Measurements from ENCODE around the gene PARD3B. TPM values are rescaled to one million over a fixed set of nuclear protein-coding genes. Genes with fewer than 3 reads are reported as not detected.

The PARD3B gene
- total RNA-seq, 1 experiment from 2014 or later: 7.6 TPM

DNA sequence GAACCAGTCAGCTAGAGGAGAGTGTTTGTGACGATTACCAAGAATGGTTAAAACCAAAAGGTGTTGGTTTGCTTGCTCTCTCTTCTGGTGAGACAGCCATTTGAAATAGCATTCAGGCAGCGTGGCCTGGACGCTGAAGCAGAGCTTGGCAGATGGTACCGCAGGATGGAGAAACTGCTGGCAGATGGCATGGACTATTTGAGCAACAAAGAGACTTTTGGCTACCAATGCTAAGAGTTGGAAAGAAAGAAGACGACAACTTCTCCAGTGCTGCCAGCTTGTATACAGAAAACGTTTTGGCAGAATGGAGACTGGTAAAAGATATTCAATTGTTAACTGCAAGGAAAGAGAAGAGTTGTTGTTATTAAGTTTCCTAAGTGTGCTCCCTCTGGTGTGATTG is 315.0 kb downstream of the PARD3B start:
- ChIA-PET POLR2A (ENCODE audit: unreplicated experiment) (no interaction called here), CTCF (no interaction called here)
- Histone ChIP-seq H3K27me3 (ENCODE audit: insufficient read depth, low read depth) (no peaks in the 10 kb centered on the region), H3F3A (ENCODE audit: insufficient read depth, low read depth) (no peaks in the 10 kb centered on the region), H3K79me2 (ENCODE audit: low read depth) (no peaks in the 10 kb centered on the region), H3K27ac (no peak overlapping the region), H3K9me2 (ENCODE audit: insufficient read depth) (no peaks in the 10 kb centered on the region), H3K36me3 (ENCODE audit: low read depth) (no peaks in the 10 kb centered on the region), H4K20me1 (ENCODE audit: insufficient read depth) (no peaks in the 10 kb centered on the region), H3K9me3 (ENCODE audit: insufficient read depth, low read depth) (no peaks in the 10 kb centered on the region), H3K4me3 (no peak overlapping the region), H3K4me1 (replicated peaks; ENCODE audit: insufficient read depth) (no peaks in the 10 kb centered on the region), H3K4me2 (no peak overlapping the region), H2AFZ (no peak overlapping the region)
- no peak for TF ChIP-seq EZH2 (IDR thresholded peaks at IDR 0.05; ENCODE audit: low read depth)
- TF ChIP-seq, protein P1, sequence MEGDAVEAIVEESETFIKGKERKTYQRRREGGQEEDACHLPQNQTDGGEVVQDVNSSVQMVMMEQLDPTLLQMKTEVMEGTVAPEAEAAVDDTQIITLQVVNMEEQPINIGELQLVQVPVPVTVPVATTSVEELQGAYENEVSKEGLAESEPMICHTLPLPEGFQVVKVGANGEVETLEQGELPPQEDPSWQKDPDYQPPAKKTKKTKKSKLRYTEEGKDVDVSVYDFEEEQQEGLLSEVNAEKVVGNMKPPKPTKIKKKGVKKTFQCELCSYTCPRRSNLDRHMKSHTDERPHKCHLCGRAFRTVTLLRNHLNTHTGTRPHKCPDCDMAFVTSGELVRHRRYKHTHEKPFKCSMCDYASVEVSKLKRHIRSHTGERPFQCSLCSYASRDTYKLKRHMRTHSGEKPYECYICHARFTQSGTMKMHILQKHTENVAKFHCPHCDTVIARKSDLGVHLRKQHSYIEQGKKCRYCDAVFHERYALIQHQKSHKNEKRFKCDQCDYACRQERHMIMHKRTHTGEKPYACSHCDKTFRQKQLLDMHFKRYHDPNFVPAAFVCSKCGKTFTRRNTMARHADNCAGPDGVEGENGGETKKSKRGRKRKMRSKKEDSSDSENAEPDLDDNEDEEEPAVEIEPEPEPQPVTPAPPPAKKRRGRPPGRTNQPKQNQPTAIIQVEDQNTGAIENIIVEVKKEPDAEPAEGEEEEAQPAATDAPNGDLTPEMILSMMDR (conservative IDR thresholded peaks at IDR 0.05): no peak
- BruUV-seq (replicated peaks): no TSS peak
- intact Hi-C loops (cut with micrococcal nuclease; ENCODE audit: unreplicated experiment): no loop called here
- DNase-seq: no peak

DNA sequence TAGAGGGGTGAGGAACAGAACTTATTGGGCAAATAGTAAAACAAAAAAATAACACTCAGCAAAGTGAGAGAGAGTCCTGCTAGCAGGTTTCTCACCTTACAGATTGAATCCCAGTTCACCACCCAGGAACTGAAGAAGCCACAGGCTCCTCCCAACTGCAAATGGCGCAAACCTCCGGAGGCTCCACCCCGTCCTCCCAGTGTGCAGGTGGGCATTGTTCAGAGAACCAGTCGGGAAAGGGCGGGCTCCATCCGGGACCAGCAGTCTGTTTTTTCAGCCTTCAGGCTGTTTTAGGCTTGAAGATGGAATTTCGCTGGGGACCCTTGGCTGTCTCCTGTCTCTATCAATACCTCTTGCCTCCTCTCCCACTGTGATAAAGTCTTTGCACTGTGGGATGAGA is 317.5 kb downstream of the PARD3B start:
- no peaks in the 10 kb centered on the region for H3F3A ChIP-seq (ENCODE audit: insufficient read depth, low read depth)
- CTCF ChIA-PET: no interaction called here
- no peaks in the 10 kb centered on the region for H4K20me1 ChIP-seq (ENCODE audit: insufficient read depth)
- no peaks in the 10 kb centered on the region for H3K79me2 ChIP-seq (ENCODE audit: low read depth)
- H3K27me3 ChIP-seq (ENCODE audit: insufficient read depth, low read depth): no peaks in the 10 kb centered on the region
- H3K27ac ChIP-seq: no peak overlapping the region
- no peak overlapping the region for H2AFZ ChIP-seq
- H3K9me3 ChIP-seq (ENCODE audit: insufficient read depth, low read depth): no peaks in the 10 kb centered on the region
- no TSS peak for BruUV-seq (replicated peaks)
- H3K9me2 ChIP-seq (ENCODE audit: insufficient read depth): no peaks in the 10 kb centered on the region
- no peak overlapping the region for H3K4me3 ChIP-seq
- H3K4me2 ChIP-seq: no peak overlapping the region
- intact Hi-C loops (cut with micrococcal nuclease; ENCODE audit: unreplicated experiment): no loop called here
- TF ChIP-seq, protein P1 (conservative IDR thresholded peaks at IDR 0.05): no peak
- no peak for TF ChIP-seq EZH2 (IDR thresholded peaks at IDR 0.05; ENCODE audit: low read depth)
- no peaks in the 10 kb centered on the region for H3K36me3 ChIP-seq (ENCODE audit: low read depth)
- POLR2A ChIA-PET (ENCODE audit: unreplicated experiment): no interaction called here
- H3K4me1 ChIP-seq (replicated peaks; ENCODE audit: insufficient read depth): no peaks in the 10 kb centered on the region
- DNase-seq: no peak

DNA sequence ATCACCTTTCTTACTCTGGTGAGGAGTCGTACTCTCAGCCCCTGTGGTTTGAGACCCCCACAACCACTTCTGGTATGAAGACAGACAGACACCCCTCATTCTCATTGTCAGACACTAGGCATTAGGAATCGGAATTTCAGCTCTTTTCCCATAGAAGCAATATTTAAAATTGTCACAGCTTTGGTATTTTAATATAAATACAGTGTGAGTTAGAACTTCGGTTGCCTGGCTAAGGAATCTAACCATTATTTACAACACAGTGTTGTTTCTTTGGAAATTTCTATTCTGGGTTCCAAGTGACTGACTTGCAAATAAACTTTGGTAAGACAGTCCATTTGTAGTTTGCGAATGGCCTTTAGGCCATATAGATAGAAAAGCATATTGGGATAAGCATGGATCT is 318.1 kb downstream of the PARD3B start:
- intact Hi-C loops (cut with micrococcal nuclease; ENCODE audit: unreplicated experiment): no loop called here
- BruUV-seq (replicated peaks): no TSS peak
- no peak overlapping the region for H2AFZ ChIP-seq
- no peaks in the 10 kb centered on the region for H4K20me1 ChIP-seq (ENCODE audit: insufficient read depth)
- no peaks in the 10 kb centered on the region for H3K9me2 ChIP-seq (ENCODE audit: insufficient read depth)
- no peaks in the 10 kb centered on the region for H3K4me1 ChIP-seq (replicated peaks; ENCODE audit: insufficient read depth)
- ChIA-PET CTCF (no interaction called here), POLR2A (ENCODE audit: unreplicated experiment) (no interaction called here)
- H3K4me3 ChIP-seq: no peak overlapping the region
- no peaks in the 10 kb centered on the region for H3K9me3 ChIP-seq (ENCODE audit: insufficient read depth, low read depth)
- H3K27ac ChIP-seq: no peak overlapping the region
- H3K79me2 ChIP-seq (ENCODE audit: low read depth): no peaks in the 10 kb centered on the region
- DNase-seq: no peak
- no peaks in the 10 kb centered on the region for H3K36me3 ChIP-seq (ENCODE audit: low read depth)
- no peak overlapping the region for H3K4me2 ChIP-seq
- TF ChIP-seq, protein P1 (conservative IDR thresholded peaks at IDR 0.05): no peak
- no peak for TF ChIP-seq EZH2 (IDR thresholded peaks at IDR 0.05; ENCODE audit: low read depth)
- H3K27me3 ChIP-seq (ENCODE audit: insufficient read depth, low read depth): no peaks in the 10 kb centered on the region
- H3F3A ChIP-seq (ENCODE audit: insufficient read depth, low read depth): no peaks in the 10 kb centered on the region

All from PC-9 (cell line).